GM19395 (cell line): Measurements from ENCODE around the gene ZNF506.
A peak's percentile ranks its signal among the peaks of the same experiment; 100 is the strongest.
"Not testable (repeated sequence)": the region's sequence is repeated elsewhere in the genome, so short reads cannot be mapped to it uniquely, and the experiment has no call there.

Experiments used
- ATAC-seq: cut with Tn5 transposase; IDR thresholded peaks from one replicate; pipeline ENCODE4 v1.9.1; 2021; ENCODE audit warnings: mild to moderate bottlenecking, moderate library complexity; ENCODE audit not compliant: unreplicated experiment

The ZNF506 gene

GRCh38 chr19:19781791-19782190 is 39.8 kb downstream of the ZNF506 start:
- not testable (repeated sequence) for ATAC-seq

- ATAC-seq = no peak
Measured at GRCh38 chr19:19778666-19779065, 42.9 kb downstream of the ZNF506 start.

- no peak for ATAC-seq
Measured at GRCh38 chr19:19777692-19778091, 43.9 kb downstream of the ZNF506 start.

GRCh38 chr19:19776206-19777008 is 45.1 kb downstream of the ZNF506 start:
- ATAC-seq = peak; percentile 97

- ATAC-seq = peak; percentile 33
Measured at GRCh38 chr19:19775891-19776205, 45.7 kb downstream of the ZNF506 start.

GRCh38 chr19:19774354-19775033 is 47.1 kb downstream of the ZNF506 start:
- no peak for ATAC-seq

GRCh38 chr19:19771963-19772362 is 49.6 kb downstream of the ZNF506 start:
- ATAC-seq = not testable (repeated sequence)

- ATAC-seq = not testable (repeated sequence)
Measured at GRCh38 chr19:19769971-19770370, 51.6 kb downstream of the ZNF506 start.

- no peak for ATAC-seq
Measured at GRCh38 chr19:19758164-19758563, 63.4 kb downstream of the ZNF506 start.

GRCh38 chr19:19752760-19753403 is 68.7 kb downstream of the ZNF506 start:
- ATAC-seq = no peak

- no peak for ATAC-seq
Measured at GRCh38 chr19:19751846-19752245, 69.7 kb downstream of the ZNF506 start.

- ATAC-seq = no peak
Measured at GRCh38 chr19:19750842-19751790, 70.4 kb downstream of the ZNF506 start.

- ATAC-seq = no peak
Measured at GRCh38 chr19:19749908-19750841, 71.4 kb downstream of the ZNF506 start.

GRCh38 chr19:19749117-19749907 is 72.2 kb downstream of the ZNF506 start:
- no peak for ATAC-seq

GRCh38 chr19:19748249-19748938 is 73.2 kb downstream of the ZNF506 start:
- no peak for ATAC-seq

- ATAC-seq = no peak
Measured at GRCh38 chr19:19747357-19748220, 74.0 kb downstream of the ZNF506 start.
